Transverse colon (tissue), 4 donors: ENCODE data around the gene HINT1. TPM values are rescaled to one million over a fixed set of nuclear protein-coding genes. Genes with fewer than 3 reads are reported as not detected.

ENCODE experiments used
- DNase-seq: peaks from one replicate; pipeline ENCODE4 v3.0.0-alpha.2; 2019
- H3K27ac ChIP-seq, 4 donors: fragments of 200-600 bp; sonication (generic); 2 replicates each; pipeline ENCODE4 v1.5.1; 2016 to 2018; ENCODE audit warnings: inconsistent platforms in 4 of 4
- H3K27me3 ChIP-seq: fragments of 200-600 bp; sonication (generic); 2 replicates; pipeline ENCODE4 v1.5.1; 2017; ENCODE audit warnings: inconsistent platforms
- H3K36me3 ChIP-seq, 4 donors: fragments of 200-600 bp; sonication (generic); 2 replicates each; pipeline ENCODE4 v1.5.1; 2017 to 2019; ENCODE audit warnings: inconsistent platforms in 4 of 4
- H3K4me1 ChIP-seq, 4 donors: fragments of 200-600 bp; sonication (generic); 2 replicates each; pipeline ENCODE4 v1.5.1; 2017 to 2020; ENCODE audit warnings: inconsistent platforms in 4 of 4
- H3K4me3 ChIP-seq, 4 donors: fragments of 200-600 bp; sonication (generic); 1 replicate in 1 of 4; 2 replicates in 3 of 4; pipeline versions ENCODE4 v1.5.1 to v1.6.1; 2017 to 2019; ENCODE audit warnings: inconsistent platforms in 4 of 4
- H3K9me3 ChIP-seq, 2 donors: fragments of 200-600 bp; sonication (generic); 2 replicates each; pipeline ENCODE4 v1.5.1; 2017 to 2019; ENCODE audit warnings: inconsistent platforms in 2 of 2
- CTCF ChIP-seq, 5 experiments: fragments of 200-600 bp in 3 of 5; fragments of 450-650 bp in 2 of 5; sonication (generic) in 3 of 5; IDR thresholded peaks; 1 replicate in 2 of 5; 2 replicates in 3 of 5; pipeline ENCODE4 v1.5.1; 2016 to 2017; ENCODE audit warnings: antibody characterized with exemption in 5 of 5, inconsistent platforms in 3 of 5, mild to moderate bottlenecking in 2 of 5, moderate library complexity in 1 of 5
- EP300 ChIP-seq: sonication (generic); formaldehyde crosslinking; IDR thresholded peaks from one replicate; pipeline ENCODE4 v1.6.1; 2017; ENCODE audit warnings: antibody characterized with exemption, low read depth
- POLR2A ChIP-seq: fragments of 450-650 bp; IDR thresholded peaks from one replicate; pipeline ENCODE4 v1.6.1; 2016; ENCODE audit warnings: antibody characterized with exemption, mild to moderate bottlenecking, moderate library complexity
- POLR2AphosphoS5 ChIP-seq, 3 donors: sonication (generic); formaldehyde crosslinking; IDR thresholded peaks; one replicate each; pipeline ENCODE4 v1.6.1; 2016; ENCODE audit warnings: antibody characterized with exemption in 3 of 3
- WGBS, 2 donors: methylation state at CpG; one replicate each; pipeline ENCODE4 v1.1.5; 2018; ENCODE audit warnings: low coverage in 1 of 2; 5-methylcytosine and 5-hydroxymethylcytosine counted together
- in situ Hi-C, 4 donors: fragments of 200-750 bp; cut with MboI; loops; one replicate each; pipeline versions ENCODE4 v1.15.0 to v1.15.1; 2017; ENCODE audit warnings: low sequenced_read_pairs in 3 of 4, low pct_ligation_motif_present in 1 of 4, low pct_unique_long_range_greater_than_20kb in 1 of 4
- intact Hi-C: fragments of 100-400 bp; cut with DNase I; formaldehyde crosslinking; loops from one replicate; pipeline ENCODE4 v1.15.1; 2023; ENCODE audit warnings: low total_unique reads
- total RNA-seq, 4 donors: library from RNA; depleted of rRNA; stranded (reverse); fragments of >200 nt; gene quantifications; one replicate each; pipeline ENCODE4 v1.1.0, GENCODE V29; 2016

Gene HINT1
- total RNA-seq, 4 donors from 2014 or later: 252 to 668 (median 349) TPM

GRCh38 chr5:131210151-131210510 is 45.1 kb upstream of the HINT1 start:
- Histone ChIP-seq H3K4me3 (no peak overlapping the region), H3K4me1 (peaks cover 4 to 48% (median 24%) of the 10 kb centered on the region in 4 donors), H3K27ac (peak overlapping the region; percentile 11 to 54 (median 32)), H3K36me3 (no peaks in the 10 kb centered on the region), H3K9me3 (no peaks in the 10 kb centered on the region), H3K27me3 (no peaks in the 10 kb centered on the region)
- TF ChIP-seq EP300: no peak
- TF ChIP-seq CTCF (IDR thresholded peaks at IDR 0.05): no peak
- no peak for TF ChIP-seq POLR2A
- no peak for TF ChIP-seq POLR2AphosphoS5 (IDR thresholded peaks at IDR 0.05)
- in situ Hi-C loops (no loop called here), intact Hi-C loops (no loop called here)
- no peak for DNase-seq

GRCh38 chr5:131209506-131210150 is 44.6 kb upstream of the HINT1 start:
- intact Hi-C loops: no loop called here
- Histone ChIP-seq H3K9me3 (no peaks in the 10 kb centered on the region), H3K4me3 (no peak overlapping the region), H3K4me1 (peaks cover 4 to 49% (median 25%) of the 10 kb centered on the region in 4 donors), H3K27me3 (no peaks in the 10 kb centered on the region), H3K36me3 (no peaks in the 10 kb centered on the region), H3K27ac (peak overlapping the region; percentile 11 to 54 (median 32))
- in situ Hi-C loops: no loop called here
- 26% methylated on average over 6 of the region's 6 CpGs for WGBS, 2 donors
- TF ChIP-seq POLR2A: no peak
- TF ChIP-seq CTCF (IDR thresholded peaks at IDR 0.05): no peak
- no peak for TF ChIP-seq EP300
- no peak for TF ChIP-seq POLR2AphosphoS5 (IDR thresholded peaks at IDR 0.05)
- no peak for DNase-seq

GRCh38 chr5:131209175-131209505 is 44.1 kb upstream of the HINT1 start:
- in situ Hi-C loops: no loop called here
- no peak for DNase-seq
- H3K4me3 ChIP-seq: no peak overlapping the region
- no peaks in the 10 kb centered on the region for H3K36me3 ChIP-seq
- WGBS, 2 donors: 44 to 73% methylated on average over 1 of the region's 1 CpG
- H3K27ac ChIP-seq: peak overlapping the region; percentile 11 to 54 (median 32)
- no peak for TF ChIP-seq POLR2A
- TF ChIP-seq CTCF (IDR thresholded peaks at IDR 0.05): no peak
- no peak for TF ChIP-seq EP300
- TF ChIP-seq POLR2AphosphoS5 (IDR thresholded peaks at IDR 0.05): no peak
- H3K27me3 ChIP-seq: no peaks in the 10 kb centered on the region
- H3K4me1 ChIP-seq: peaks cover 4 to 53% (median 25%) of the 10 kb centered on the region in 4 donors
- no peaks in the 10 kb centered on the region for H3K9me3 ChIP-seq
- intact Hi-C loops: no loop called here

GRCh38 chr5:131206772-131207171 is 41.7 kb upstream of the HINT1 start:
- Histone ChIP-seq H3K27ac (peak overlapping the region; percentile 43 to 62 (median 59)), H3K36me3 (no peaks in the 10 kb centered on the region), H3K9me3 (no peaks in the 10 kb centered on the region), H3K4me3 (no peak overlapping the region), H3K4me1 (peaks cover 4 to 58% (median 25%) of the 10 kb centered on the region in 4 donors), H3K27me3 (no peaks in the 10 kb centered on the region)
- TF ChIP-seq EP300 (no peak), POLR2AphosphoS5 (IDR thresholded peaks at IDR 0.05) (no peak)
- no peak for DNase-seq
- in situ Hi-C loops (no loop called here), intact Hi-C loops (no loop called here)
- WGBS, 2 donors: 25 to 27% methylated on average over 1 of the region's 1 CpG

- no peak for TF ChIP-seq POLR2A
- TF ChIP-seq CTCF (IDR thresholded peaks at IDR 0.05): no peak
- TF ChIP-seq EP300: no peak
- peak in 2 of 3 donors; percentile 4 to 34 for TF ChIP-seq POLR2AphosphoS5 (IDR thresholded peaks at IDR 0.05)
- DNase-seq: no peak
- in situ Hi-C loops: no loop called here
Observed at GRCh38 chr5:131206061-131206460, 41.0 kb upstream of the HINT1 start.

More at GRCh38 chr5:131206061-131206460, 41.0 kb upstream of the HINT1 start:
- Histone ChIP-seq H3K9me3 (no peaks in the 10 kb centered on the region), H3K27ac (peak overlapping the region; percentile 43 to 62 (median 59)), H3K4me3 (no peak overlapping the region), H3K4me1 (peaks cover 4 to 57% (median 25%) of the 10 kb centered on the region in 4 donors), H3K36me3 (no peaks in the 10 kb centered on the region), H3K27me3 (no peaks in the 10 kb centered on the region)
- 74 to 80% methylated on average over 2 of the region's 2 CpGs for WGBS, 2 donors
- intact Hi-C loops: no loop called here
